ENCODE measurements around the gene AREL1.
A peak's percentile ranks its signal among the peaks of the same experiment; 100 is the strongest.
"Not testable (repeated sequence)": the region's sequence is repeated elsewhere in the genome, so short reads cannot be mapped to it uniquely, and the experiment has no call there.

AREL1 gene, protein sequence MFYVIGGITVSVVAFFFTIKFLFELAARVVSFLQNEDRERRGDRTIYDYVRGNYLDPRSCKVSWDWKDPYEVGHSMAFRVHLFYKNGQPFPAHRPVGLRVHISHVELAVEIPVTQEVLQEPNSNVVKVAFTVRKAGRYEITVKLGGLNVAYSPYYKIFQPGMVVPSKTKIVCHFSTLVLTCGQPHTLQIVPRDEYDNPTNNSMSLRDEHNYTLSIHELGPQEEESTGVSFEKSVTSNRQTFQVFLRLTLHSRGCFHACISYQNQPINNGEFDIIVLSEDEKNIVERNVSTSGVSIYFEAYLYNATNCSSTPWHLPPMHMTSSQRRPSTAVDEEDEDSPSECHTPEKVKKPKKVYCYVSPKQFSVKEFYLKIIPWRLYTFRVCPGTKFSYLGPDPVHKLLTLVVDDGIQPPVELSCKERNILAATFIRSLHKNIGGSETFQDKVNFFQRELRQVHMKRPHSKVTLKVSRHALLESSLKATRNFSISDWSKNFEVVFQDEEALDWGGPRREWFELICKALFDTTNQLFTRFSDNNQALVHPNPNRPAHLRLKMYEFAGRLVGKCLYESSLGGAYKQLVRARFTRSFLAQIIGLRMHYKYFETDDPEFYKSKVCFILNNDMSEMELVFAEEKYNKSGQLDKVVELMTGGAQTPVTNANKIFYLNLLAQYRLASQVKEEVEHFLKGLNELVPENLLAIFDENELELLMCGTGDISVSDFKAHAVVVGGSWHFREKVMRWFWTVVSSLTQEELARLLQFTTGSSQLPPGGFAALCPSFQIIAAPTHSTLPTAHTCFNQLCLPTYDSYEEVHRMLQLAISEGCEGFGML
- long read RNA-seq, full-length matches to known transcripts = 6 of 23 reads
- long read RNA-seq, partial matches to known transcripts = 7 of 23 reads
- long read RNA-seq, other reads (novel, unspliced or antisense) = 10 of 23 reads

DNA sequence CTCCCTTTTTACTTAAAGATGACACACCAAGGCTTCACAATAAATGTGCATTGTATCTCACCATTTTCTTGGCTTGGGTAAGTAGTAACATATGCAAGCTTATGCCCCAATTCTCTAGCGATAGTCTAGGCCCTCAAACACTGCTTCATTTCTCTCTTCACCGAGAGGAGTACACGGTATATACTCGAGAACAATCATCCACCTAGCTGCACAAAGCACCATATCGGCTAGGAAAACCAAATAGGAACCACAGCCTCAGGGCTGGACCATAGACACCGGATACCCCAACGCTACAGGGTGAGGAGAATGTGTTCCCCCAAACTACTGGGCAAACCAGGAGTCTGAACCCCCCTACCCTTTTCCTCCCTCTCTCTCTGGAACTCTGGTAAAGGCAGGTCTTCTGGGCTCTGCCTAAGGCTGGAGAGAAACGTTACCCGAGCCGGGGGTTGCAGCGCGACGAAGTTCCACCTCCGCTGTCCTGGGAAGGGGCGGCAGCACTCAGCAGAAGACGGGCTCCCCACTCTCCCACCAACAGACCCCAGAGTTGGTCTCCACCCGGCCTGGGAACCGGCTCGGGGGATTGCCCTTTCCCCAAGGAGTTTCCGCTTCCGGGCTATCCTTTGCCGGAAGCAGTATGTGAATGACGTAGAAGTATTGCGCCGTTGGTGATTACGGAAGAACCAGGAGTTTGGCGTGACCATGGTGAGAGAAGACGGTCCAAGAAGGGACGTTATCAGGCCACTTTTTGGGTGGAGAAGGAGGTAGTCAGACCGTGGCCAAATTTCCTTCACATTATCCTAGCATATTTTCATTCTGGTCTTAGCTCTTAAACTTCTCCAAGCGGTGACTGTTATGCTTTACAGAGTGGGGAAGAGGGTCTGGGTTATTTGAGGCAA is at the start of gene AREL1, which contains the start of gene FCF1:
TSS of gene AREL1 (minus strand) at position 582 of the 896 bp plus-strand sequence. CDS start 27,465 bp downstream, outside the sequence.
TSS of gene FCF1 (plus strand) at position 646 of the 896 bp plus-strand sequence. CDS start at position 700, 54 bp downstream.
- peak; percentile 56 to 84 for DNase-seq (ENCODE audit: low read depth in 1 of 2, low spot score in 1 of 2)

DNA sequence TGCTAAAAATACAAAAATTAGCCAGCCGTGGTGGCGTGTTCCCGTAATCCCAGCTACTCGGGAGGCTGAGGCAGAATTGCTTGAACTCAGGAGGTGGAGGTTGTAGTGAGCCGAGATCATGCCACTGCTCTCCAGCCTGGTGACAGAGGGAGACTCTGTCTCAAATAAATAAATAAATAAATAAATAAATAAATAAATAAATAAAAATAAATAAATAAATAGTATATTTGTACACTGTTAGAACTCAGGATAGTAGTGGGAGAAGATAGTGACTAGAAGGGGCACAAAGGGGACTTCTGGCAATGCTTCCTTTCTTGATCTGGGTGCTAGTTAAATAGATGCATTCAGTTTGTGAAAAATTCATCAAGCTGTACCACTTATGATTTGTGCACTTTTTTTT is 45.6 kb upstream of the AREL1 start:
- not testable (repeated sequence) for DNase-seq (ENCODE audit: low read depth in 1 of 2, low spot score in 1 of 2); H3K27me3 ChIP-seq (ENCODE audit: insufficient read depth, poor library complexity, severe bottlenecking); H3K27ac ChIP-seq (replicated peaks); H3K4me3 ChIP-seq (replicated peaks; ENCODE audit: insufficient read depth, low read length)

More for the DNA sequence above, at the start of gene AREL1, which contains the start of gene FCF1:
- H3K4me3 ChIP-seq (replicated peaks; ENCODE audit: insufficient read depth, low read length) = peak within 1 kb of the TSS; percentile 63
- TF ChIP-seq, protein P1, sequence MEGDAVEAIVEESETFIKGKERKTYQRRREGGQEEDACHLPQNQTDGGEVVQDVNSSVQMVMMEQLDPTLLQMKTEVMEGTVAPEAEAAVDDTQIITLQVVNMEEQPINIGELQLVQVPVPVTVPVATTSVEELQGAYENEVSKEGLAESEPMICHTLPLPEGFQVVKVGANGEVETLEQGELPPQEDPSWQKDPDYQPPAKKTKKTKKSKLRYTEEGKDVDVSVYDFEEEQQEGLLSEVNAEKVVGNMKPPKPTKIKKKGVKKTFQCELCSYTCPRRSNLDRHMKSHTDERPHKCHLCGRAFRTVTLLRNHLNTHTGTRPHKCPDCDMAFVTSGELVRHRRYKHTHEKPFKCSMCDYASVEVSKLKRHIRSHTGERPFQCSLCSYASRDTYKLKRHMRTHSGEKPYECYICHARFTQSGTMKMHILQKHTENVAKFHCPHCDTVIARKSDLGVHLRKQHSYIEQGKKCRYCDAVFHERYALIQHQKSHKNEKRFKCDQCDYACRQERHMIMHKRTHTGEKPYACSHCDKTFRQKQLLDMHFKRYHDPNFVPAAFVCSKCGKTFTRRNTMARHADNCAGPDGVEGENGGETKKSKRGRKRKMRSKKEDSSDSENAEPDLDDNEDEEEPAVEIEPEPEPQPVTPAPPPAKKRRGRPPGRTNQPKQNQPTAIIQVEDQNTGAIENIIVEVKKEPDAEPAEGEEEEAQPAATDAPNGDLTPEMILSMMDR (IDR thresholded peaks at IDR 0.05; ENCODE audit: insufficient read depth, low read length) = no peak
- TF ChIP-seq, protein P2, sequence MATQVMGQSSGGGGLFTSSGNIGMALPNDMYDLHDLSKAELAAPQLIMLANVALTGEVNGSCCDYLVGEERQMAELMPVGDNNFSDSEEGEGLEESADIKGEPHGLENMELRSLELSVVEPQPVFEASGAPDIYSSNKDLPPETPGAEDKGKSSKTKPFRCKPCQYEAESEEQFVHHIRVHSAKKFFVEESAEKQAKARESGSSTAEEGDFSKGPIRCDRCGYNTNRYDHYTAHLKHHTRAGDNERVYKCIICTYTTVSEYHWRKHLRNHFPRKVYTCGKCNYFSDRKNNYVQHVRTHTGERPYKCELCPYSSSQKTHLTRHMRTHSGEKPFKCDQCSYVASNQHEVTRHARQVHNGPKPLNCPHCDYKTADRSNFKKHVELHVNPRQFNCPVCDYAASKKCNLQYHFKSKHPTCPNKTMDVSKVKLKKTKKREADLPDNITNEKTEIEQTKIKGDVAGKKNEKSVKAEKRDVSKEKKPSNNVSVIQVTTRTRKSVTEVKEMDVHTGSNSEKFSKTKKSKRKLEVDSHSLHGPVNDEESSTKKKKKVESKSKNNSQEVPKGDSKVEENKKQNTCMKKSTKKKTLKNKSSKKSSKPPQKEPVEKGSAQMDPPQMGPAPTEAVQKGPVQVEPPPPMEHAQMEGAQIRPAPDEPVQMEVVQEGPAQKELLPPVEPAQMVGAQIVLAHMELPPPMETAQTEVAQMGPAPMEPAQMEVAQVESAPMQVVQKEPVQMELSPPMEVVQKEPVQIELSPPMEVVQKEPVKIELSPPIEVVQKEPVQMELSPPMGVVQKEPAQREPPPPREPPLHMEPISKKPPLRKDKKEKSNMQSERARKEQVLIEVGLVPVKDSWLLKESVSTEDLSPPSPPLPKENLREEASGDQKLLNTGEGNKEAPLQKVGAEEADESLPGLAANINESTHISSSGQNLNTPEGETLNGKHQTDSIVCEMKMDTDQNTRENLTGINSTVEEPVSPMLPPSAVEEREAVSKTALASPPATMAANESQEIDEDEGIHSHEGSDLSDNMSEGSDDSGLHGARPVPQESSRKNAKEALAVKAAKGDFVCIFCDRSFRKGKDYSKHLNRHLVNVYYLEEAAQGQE (IDR thresholded peaks at IDR 0.05; ENCODE audit: insufficient replicate concordance, low read depth) = no peak
- no peak for TF ChIP-seq SPI1 (IDR thresholded peaks at IDR 0.05; ENCODE audit: borderline replicate concordance, low read depth)
- TF ChIP-seq GABPA (IDR thresholded peaks at IDR 0.05; ENCODE audit: low read depth) = peak; percentile 97
- peak; percentile 58 for TF ChIP-seq POLR2AphosphoS5 (IDR thresholded peaks at IDR 0.05; ENCODE audit: low read depth)
- peak within 1 kb of the TSS; percentile 85 for H3K27ac ChIP-seq (replicated peaks)
- no peaks in the 10 kb centered on the region for H3K27me3 ChIP-seq (ENCODE audit: insufficient read depth, poor library complexity, severe bottlenecking)

DNA sequence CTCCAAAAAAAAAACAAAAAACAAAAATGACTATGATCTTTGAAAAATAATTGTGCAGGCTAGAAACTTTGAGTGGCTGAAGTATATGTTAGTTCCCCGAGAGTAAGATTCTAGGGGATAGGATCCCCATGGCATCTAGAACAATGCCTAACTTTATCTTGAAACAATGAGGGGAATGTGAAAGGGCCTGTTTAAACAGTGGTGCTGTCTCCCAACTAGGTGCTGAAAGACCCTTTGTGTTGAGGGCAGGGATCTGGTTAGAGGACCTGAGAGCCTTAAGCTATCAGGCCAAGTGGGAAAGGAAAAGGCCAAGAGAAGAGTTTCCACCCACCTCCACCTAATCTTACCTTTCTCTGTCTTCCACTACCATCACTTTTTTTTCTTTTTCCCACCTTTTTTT is 43.4 kb upstream of the AREL1 start:
- TF ChIP-seq POLR2AphosphoS5 (IDR thresholded peaks at IDR 0.05; ENCODE audit: low read depth) = no peak
- TF ChIP-seq GABPA (IDR thresholded peaks at IDR 0.05; ENCODE audit: low read depth) = no peak
- TF ChIP-seq, protein P2 (IDR thresholded peaks at IDR 0.05; ENCODE audit: insufficient replicate concordance, low read depth) = peak; percentile 28
- DNase-seq (ENCODE audit: low read depth in 1 of 2, low spot score in 1 of 2) = no peak
- Histone ChIP-seq H3K27ac (replicated peaks) (no peak overlapping the region), H3K4me3 (replicated peaks; ENCODE audit: insufficient read depth, low read length) (no peak overlapping the region), H3K27me3 (ENCODE audit: insufficient read depth, poor library complexity, severe bottlenecking) (no peaks in the 10 kb centered on the region)

DNA sequence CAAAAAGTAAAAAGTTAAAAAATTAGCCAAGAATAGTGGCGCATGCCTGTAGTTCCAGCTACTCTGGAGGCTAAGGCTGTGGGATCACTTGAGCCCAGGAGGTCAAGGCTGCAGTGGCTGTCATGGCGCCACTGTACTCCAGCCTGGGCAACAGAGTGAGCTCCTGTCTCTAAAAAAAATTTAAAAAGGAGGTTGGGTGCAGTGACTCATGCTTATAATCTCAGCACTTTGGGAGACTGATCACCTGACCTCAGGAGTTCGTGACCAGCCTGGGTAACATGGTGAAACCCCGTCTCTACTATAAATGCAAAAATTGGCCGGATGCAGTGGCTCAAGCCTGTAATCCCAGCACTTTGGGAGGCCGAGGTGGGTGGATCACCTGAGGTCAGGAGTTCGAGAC is 42.0 kb upstream of the AREL1 start:
- DNase-seq (ENCODE audit: low read depth in 1 of 2, low spot score in 1 of 2) = no peak
- no peaks in the 10 kb centered on the region for H3K27me3 ChIP-seq (ENCODE audit: insufficient read depth, poor library complexity, severe bottlenecking)
- no peak for TF ChIP-seq POLR2AphosphoS5 (IDR thresholded peaks at IDR 0.05; ENCODE audit: low read depth)
- TF ChIP-seq GABPA (IDR thresholded peaks at IDR 0.05; ENCODE audit: low read depth) = no peak
- TF ChIP-seq, protein P2 (IDR thresholded peaks at IDR 0.05; ENCODE audit: insufficient replicate concordance, low read depth) = no peak
- no peak for TF ChIP-seq SPI1 (IDR thresholded peaks at IDR 0.05; ENCODE audit: borderline replicate concordance, low read depth)
- TF ChIP-seq, protein P1 (IDR thresholded peaks at IDR 0.05; ENCODE audit: insufficient read depth, low read length) = no peak
- H3K27ac ChIP-seq (replicated peaks) = no peak overlapping the region
- no peak overlapping the region for H3K4me3 ChIP-seq (replicated peaks; ENCODE audit: insufficient read depth, low read length)
